A549 (cell line): ENCODE measurements around the gene DNAAF5. TPM values are rescaled to one million over a fixed set of nuclear protein-coding genes. Genes with fewer than 3 reads are reported as not detected.

Experiments used
- ATAC-seq, 2 experiments: fragments of 200-7000 bp in 1 of 2; fragments of >200 bp in 1 of 2; cut with Nextera tagmentation in 1 of 2; cut with Tn5 transposase in 1 of 2; 3 replicates each; pipeline versions ENCODE4 v1.8.0 to v1.9.1; 2018 to 2020; ENCODE audit warnings: mild to moderate bottlenecking in 1 of 2, moderate library complexity in 1 of 2
- CTCF ChIA-PET: fragments of 300-600 bp; sonication (Branson Sonifier 250); formaldehyde crosslinking; extraction: SDS; loops from one replicate; lab custom pipeline; 2021; ENCODE audit warnings: antibody characterized with exemption, inconsistent platforms; lab: Yijun Ruan, JAX
- POLR2A ChIA-PET: fragments of 350-600 bp; formaldehyde crosslinking; extraction: SDS; loops from one replicate; lab custom pipeline; 2021; ENCODE audit warnings: antibody characterized with exemption, inconsistent platforms; lab: Yijun Ruan, JAX
- DNase-seq, 2 experiments: peaks; one replicate each; pipeline versions ENCODE4 v3.0.0 to v3.0.0-alpha.2; 2011 to 2016; ENCODE audit warnings: low read depth in 1 of 2, low spot score in 1 of 2
- FAIRE-seq: peaks from 2 replicates; lab custom pipeline; 2011; peaks lifted over from hg19 to GRCh38; lab: Jason Lieb, UNC
- H3K27ac ChIP-seq, 2 experiments: fragments of >200 bp; sonication (Bioruptor Twin); formaldehyde crosslinking; 3 replicates each; pipeline ENCODE4 v1.5.1; 2016 to 2017
- H3K4me1 ChIP-seq: fragments of >200 bp; sonication (Bioruptor Twin); formaldehyde crosslinking; 3 replicates; pipeline ENCODE4 v1.6.1; 2016
- H3K4me2 ChIP-seq: fragments of >200 bp; sonication (Bioruptor Twin); formaldehyde crosslinking; 3 replicates; pipeline ENCODE4 v1.6.1; 2016
- H3K4me3 ChIP-seq: fragments of >200 bp; sonication (Bioruptor Twin); formaldehyde crosslinking; 3 replicates; pipeline ENCODE4 v1.5.1; 2016
- H3K9me3 ChIP-seq: fragments of >200 bp; sonication (Bioruptor Twin); formaldehyde crosslinking; 3 replicates; pipeline ENCODE4 v1.6.1; 2016
- BHLHE40 ChIP-seq: IDR thresholded peaks from 2 replicates; pipeline ENCODE4 v1.6.1; 2012; ENCODE audit warnings: low read depth, low read length, inconsistent platforms
- CBX2 ChIP-seq: fragments of 200-600 bp; sonication (generic); IDR thresholded peaks from 2 replicates; pipeline ENCODE4 v1.6.1; 2016; ENCODE audit warnings: low read depth, mild to moderate bottlenecking, borderline replicate concordance
- CBX8 ChIP-seq: fragments of 200-600 bp; sonication (generic); IDR thresholded peaks from 2 replicates; pipeline ENCODE4 v1.6.1; 2016
- CHD2 ChIP-seq: fragments of 150-350 bp; IDR thresholded peaks from 2 replicates; pipeline ENCODE4 v1.6.1; 2014; ENCODE audit warnings: low read length; ENCODE audit not compliant: partially characterized antibody
- CTCF ChIP-seq: fragments of >200 bp; sonication (Bioruptor Twin); formaldehyde crosslinking; IDR thresholded peaks from 3 replicates; pipeline ENCODE4 v1.5.1; 2016
- ELK1 ChIP-seq: fragments of 150-350 bp; IDR thresholded peaks from 2 replicates; pipeline ENCODE4 v1.6.1; 2014; ENCODE audit warnings: low read depth, mild to moderate bottlenecking, low read length
- FOSL2 ChIP-seq, 2 experiments: fragments of 450-650 bp in 1 of 2; fragments of >200 bp in 1 of 2; sonication (Bioruptor Twin) in 1 of 2; formaldehyde crosslinking; IDR thresholded peaks; 2 replicates each; pipeline versions ENCODE4 v1.5.0 to v1.6.1; 2016 to 2020; ENCODE audit warnings: mild to moderate bottlenecking in 1 of 2, moderate library complexity in 1 of 2
- FOXS1 ChIP-seq: fragments of 250-450 bp; sonication (Bioruptor Pico); IDR thresholded peaks from 2 replicates; pipeline ENCODE4 v1.5.0; 2020; ENCODE audit warnings: mild to moderate bottlenecking, moderate library complexity
- HDAC2 ChIP-seq: fragments of 200-600 bp; sonication (generic); IDR thresholded peaks from 2 replicates; pipeline ENCODE4 v1.6.1; 2016
- HES2 ChIP-seq: fragments of >200 bp; sonication (Bioruptor Twin); formaldehyde crosslinking; IDR thresholded peaks from 2 replicates; pipeline ENCODE4 v1.6.1; 2016
- HEYL ChIP-seq: fragments of 250-450 bp; sonication (Bioruptor Pico); IDR thresholded peaks from 2 replicates; pipeline ENCODE4 v1.8.0; 2021; ENCODE audit warnings: mild to moderate bottlenecking, moderate library complexity
- HOXB13 ChIP-seq: fragments of 250-450 bp; sonication (Bioruptor Pico); IDR thresholded peaks from 2 replicates; pipeline ENCODE4 v1.5.0; 2020; ENCODE audit warnings: low read depth, mild to moderate bottlenecking, moderate library complexity
- HOXB5 ChIP-seq: fragments of 250-450 bp; sonication (Bioruptor Pico); IDR thresholded peaks from 2 replicates; pipeline ENCODE4 v1.5.0; 2020; ENCODE audit warnings: mild to moderate bottlenecking, moderate library complexity
- KDM1A ChIP-seq: fragments of 200-600 bp; sonication (generic); IDR thresholded peaks from 2 replicates; pipeline ENCODE4 v1.6.1; 2016; ENCODE audit warnings: low read depth, mild to moderate bottlenecking
- KDM5A ChIP-seq: fragments of 200-600 bp; sonication (generic); IDR thresholded peaks from 2 replicates; pipeline ENCODE4 v1.6.1; 2016; ENCODE audit warnings: antibody characterized with exemption, mild to moderate bottlenecking
- MAZ ChIP-seq: fragments of 150-350 bp; IDR thresholded peaks from 2 replicates; pipeline ENCODE4 v1.6.1; 2014; ENCODE audit warnings: antibody characterized with exemption, low read depth, low read length, borderline replicate concordance
- MYC ChIP-seq: IDR thresholded peaks from 2 replicates; pipeline ENCODE4 v1.6.1; 2012; ENCODE audit warnings: mild to moderate bottlenecking, inconsistent platforms, low read length, improper control_type of control experiment, borderline replicate concordance
- NFE2L2 ChIP-seq: fragments of 150-350 bp; conservative IDR thresholded peaks from 2 replicates; pipeline ENCODE4 v1.6.1; 2014; ENCODE audit warnings: low read length
- POLR2AphosphoS2 ChIP-seq: conservative IDR thresholded peaks from 2 replicates; pipeline ENCODE4 v1.6.1; 2012; ENCODE audit warnings: low read length, improper control_type of control experiment, inconsistent platforms
- RFX5 ChIP-seq: fragments of 450-650 bp; IDR thresholded peaks from 2 replicates; pipeline ENCODE4 v1.7.1; 2014; ENCODE audit warnings: antibody characterized with exemption, mild to moderate bottlenecking, moderate library complexity
- RNF2 ChIP-seq: fragments of 200-600 bp; sonication (generic); IDR thresholded peaks from 2 replicates; pipeline ENCODE4 v1.6.1; 2016; ENCODE audit warnings: low read depth, mild to moderate bottlenecking, antibody characterized with exemption, moderate library complexity, borderline replicate concordance
- SREBF2 ChIP-seq: fragments of 450-650 bp; IDR thresholded peaks from 2 replicates; pipeline ENCODE4 v1.6.1; 2014; ENCODE audit warnings: mild to moderate bottlenecking, moderate library complexity
- ZSCAN20 ChIP-seq: fragments of 250-450 bp; sonication (Bioruptor Pico); IDR thresholded peaks from 2 replicates; pipeline ENCODE4 v1.8.0; 2022; ENCODE audit warnings: mild to moderate bottlenecking, moderate library complexity
- WGBS: methylation state at CpG from one replicate; pipeline ENCODE4 v1.1.6; 2017; ENCODE audit errors: missing lambda C conversion rate; 5-methylcytosine and 5-hydroxymethylcytosine counted together
- polyA plus RNA-seq, 4 experiments: library from polyadenylated mRNA; depleted of rRNA in 3 of 4; stranded (reverse); fragments of >200 nt; fragmentation: RNase III in 1 of 4; extraction: RNeasy Plus Mini Kit Qiagen cat#74134 plus additional on column Dnase treatment in 1 of 4; gene quantifications; 2 replicates in 3 of 4; 3 replicates in 1 of 4; pipeline ENCODE4 v1.2.3, GENCODE V29; 2011 to 2017

The DNAAF5 gene
- polyA plus RNA-seq, 2 of the 4 experiments (the other 2 are of a cell fraction) = 27.8 to 34.7 TPM

- FAIRE-seq = no peak
- CTCF ChIA-PET = interaction anchor here (0.6 to 1.2 kb wide), 3 partner anchors 12 to 359 kb away, joined by 3 to 5 read pairs (median 4); no protein-coding TSS in a partner anchor
- no peak for DNase-seq
- Histone ChIP-seq H3K4me3 (no peak overlapping the region), H3K27ac (no peak overlapping the region), H3K4me2 (no peak overlapping the region), H3K9me3 (no peaks in the 10 kb centered on the region), H3K4me1 (no peaks in the 10 kb centered on the region)
- no peak for TF ChIP-seq MAZ
- TF ChIP-seq SREBF2 = no peak
- TF ChIP-seq RFX5 = no peak
- TF ChIP-seq ZSCAN20 (CRISPR knock-in tag) = no peak
- TF ChIP-seq HEYL (CRISPR knock-in tag) = no peak
- no peak for TF ChIP-seq KDM1A
- TF ChIP-seq RNF2 = no peak
- TF ChIP-seq HOXB13 = no peak
- no peak for TF ChIP-seq BHLHE40
- no peak for TF ChIP-seq HES2
- TF ChIP-seq ELK1 = no peak
- no peak for TF ChIP-seq FOSL2 (IDR thresholded peaks at IDR 0.05)
- TF ChIP-seq FOSL2 (CRISPR knock-in tag; IDR thresholded peaks at IDR 0.05) = no peak
- no peak for TF ChIP-seq POLR2AphosphoS2
- 90% methylated on average over 14 of the region's 14 CpGs for WGBS
- POLR2A ChIA-PET = no interaction called here
- ATAC-seq = no peak
Measured at GRCh38 chr7:780081-780480, 53.6 kb downstream of the DNAAF5 start.

- H3K27ac ChIP-seq = no peak overlapping the region
- WGBS = 92% methylated on average over 10 of the region's 10 CpGs
- ChIA-PET CTCF (interaction anchor here (0.6 to 1.2 kb wide), 3 partner anchors 12 to 359 kb away, joined by 3 to 5 read pairs (median 4); no protein-coding TSS in a partner anchor), POLR2A (no interaction called here)
- FAIRE-seq (no peak), DNase-seq (no peak), ATAC-seq (no peak)
- H3K4me3 ChIP-seq = no peak overlapping the region
- no peaks in the 10 kb centered on the region for H3K4me1 ChIP-seq
- TF ChIP-seq FOXS1 (CRISPR knock-in tag) = no peak
- no peak for TF ChIP-seq CTCF
- TF ChIP-seq HEYL (CRISPR knock-in tag) = no peak
- TF ChIP-seq HES2 = no peak
- no peak for TF ChIP-seq CBX8
- TF ChIP-seq MAZ = no peak
- no peak for TF ChIP-seq RNF2
- no peak for TF ChIP-seq HOXB5 (CRISPR knock-in tag)
- TF ChIP-seq KDM5A = no peak
- no peak for TF ChIP-seq HOXB13
- TF ChIP-seq ZSCAN20 (CRISPR knock-in tag) = no peak
- no peak for TF ChIP-seq HDAC2
- TF ChIP-seq NFE2L2 = no peak
- TF ChIP-seq MYC = no peak
- no peak for TF ChIP-seq CHD2
- TF ChIP-seq CBX2 = no peak
- TF ChIP-seq SREBF2 = no peak
- H3K9me3 ChIP-seq = no peaks in the 10 kb centered on the region
- no peak overlapping the region for H3K4me2 ChIP-seq
Measured at GRCh38 chr7:780516-780915, 54.0 kb downstream of the DNAAF5 start.
